GM12878 (cell line): Measurements from ENCODE around the gene ADAMTS19. TPM values are rescaled to one million over a fixed set of nuclear protein-coding genes. Genes with fewer than 3 reads are reported as not detected.

ENCODE experiments used
- ATAC-seq: fragments of 200-7000 bp; cut with Tn5 transposase; 3 replicates; pipeline ENCODE4 v1.9.1; 2020; ENCODE audit warnings: mild to moderate bottlenecking, moderate library complexity
- BruUV-seq: library from RNA; stranded (reverse); fragments of 400-500 nt; replicated peaks from 2 replicates; lab custom pipeline; 2021; lab: Mats Ljungman, UMichigan
- CTCF ChIA-PET: fragments of 300-600 bp; sonication (Branson Sonifier 250); formaldehyde crosslinking; extraction: SDS; loops from one replicate; lab custom pipeline; 2021; ENCODE audit warnings: inconsistent platforms; lab: Yijun Ruan, JAX
- POLR2A ChIA-PET: fragments of 350-600 bp; formaldehyde crosslinking; extraction: SDS; loops from one replicate; lab custom pipeline; 2021; ENCODE audit warnings: inconsistent platforms; lab: Charles Lee
- RAD21 ChIA-PET: fragments of 300-600 bp; sonication (Branson Sonifier 250); formaldehyde crosslinking; loops from one replicate; lab custom pipeline; 2023; ENCODE audit warnings: antibody characterized with exemption; ENCODE audit not compliant: unreplicated experiment; lab: Charles Lee
- SMC1A ChIA-PET: fragments of 300-600 bp; sonication (Branson Sonifier 250); formaldehyde crosslinking; loops from one replicate; lab custom pipeline; 2023; ENCODE audit not compliant: unreplicated experiment, uncharacterized antibody; lab: Charles Lee
- DNase-seq: peaks from one replicate; pipeline ENCODE4 v3.0.0-alpha.2; 2011; ENCODE audit warnings: low read depth, low spot score
- FAIRE-seq: peaks from 3 replicates; lab custom pipeline; 2011; peaks lifted over from hg19 to GRCh38; lab: Jason Lieb, UNC
- H2AFZ ChIP-seq: 2 replicates; pipeline ENCODE4 v1.6.0; 2011; ENCODE audit warnings: low read depth, low read length, control low read depth; ENCODE audit not compliant: control insufficient read depth
- H3K27ac ChIP-seq: 2 replicates; pipeline ENCODE4 v1.5.1; 2011; ENCODE audit warnings: control low read depth; ENCODE audit not compliant: control insufficient read depth, insufficient read depth
- H3K27me3 ChIP-seq, 2 experiments: replicated peaks in 1 of 2; 2 replicates each; pipeline versions ENCODE4 v1.6.0 to v1.6.1; 2011; ENCODE audit warnings: low read length in 1 of 2; ENCODE audit not compliant: control insufficient read depth in 2 of 2, insufficient read depth in 2 of 2
- H3K36me3 ChIP-seq, 2 experiments: 2 replicates each; pipeline ENCODE4 v1.5.1; 2011; ENCODE audit warnings: low read length in 1 of 2; ENCODE audit not compliant: control insufficient read depth in 2 of 2, insufficient read depth in 2 of 2
- H3K4me1 ChIP-seq: 2 replicates; pipeline ENCODE4 v1.6.1; 2011; ENCODE audit warnings: mild to moderate bottlenecking, low read length, moderate library complexity, mixed read lengths; ENCODE audit not compliant: control insufficient read depth, insufficient read depth
- H3K4me2 ChIP-seq: 2 replicates; pipeline ENCODE4 v1.6.0; 2011; ENCODE audit warnings: control low read depth; ENCODE audit not compliant: control insufficient read depth, insufficient read depth
- H3K4me3 ChIP-seq: fragments of 200-600 bp; sonication (generic); 2 replicates; pipeline ENCODE4 v1.5.1; 2016
- H3K79me2 ChIP-seq: 2 replicates; pipeline ENCODE4 v1.6.0; 2011; ENCODE audit warnings: low read length; ENCODE audit not compliant: control insufficient read depth, insufficient read depth
- H3K9ac ChIP-seq: 2 replicates; pipeline ENCODE4 v1.8.0; 2011; ENCODE audit warnings: low read length, control low read depth, mixed read lengths; ENCODE audit not compliant: control insufficient read depth, insufficient read depth
- H3K9me3 ChIP-seq: replicated peaks from 3 replicates; pipeline ENCODE4 v1.5.1; 2011; ENCODE audit warnings: mild to moderate bottlenecking, low read length; ENCODE audit not compliant: control insufficient read depth, insufficient read depth
- H4K20me1 ChIP-seq: 2 replicates; pipeline ENCODE4 v1.6.0; 2011; ENCODE audit not compliant: control insufficient read depth, insufficient read depth
- CREB1 ChIP-seq: IDR thresholded peaks from 2 replicates; pipeline ENCODE4 v1.6.1; 2012; ENCODE audit warnings: low read depth, mild to moderate bottlenecking, inconsistent platforms
- DPF2 ChIP-seq: fragments of 450-650 bp; IDR thresholded peaks from 2 replicates; pipeline ENCODE4 v1.6.1; 2017; ENCODE audit warnings: mild to moderate bottlenecking
- IKZF2 ChIP-seq, 2 experiments: fragments of 450-650 bp; IDR thresholded peaks; 2 replicates each; pipeline ENCODE4 v1.6.1; 2017; ENCODE audit warnings: mild to moderate bottlenecking in 2 of 2, moderate library complexity in 2 of 2
- JUNB ChIP-seq: IDR thresholded peaks from 2 replicates; pipeline ENCODE4 v1.6.1; 2016; ENCODE audit warnings: antibody characterized with exemption, mild to moderate bottlenecking
- NFIC ChIP-seq: IDR thresholded peaks from 2 replicates; pipeline ENCODE4 v1.6.1; 2012; ENCODE audit warnings: low read depth, mild to moderate bottlenecking, inconsistent platforms, low read length, moderate library complexity
- POLR2AphosphoS5 ChIP-seq: IDR thresholded peaks from 2 replicates; pipeline ENCODE4 v1.6.1; 2011; ENCODE audit warnings: mild to moderate bottlenecking, low read length, inconsistent platforms
- RB1 ChIP-seq: fragments of 450-650 bp; formaldehyde crosslinking; IDR thresholded peaks from 2 replicates; pipeline ENCODE4 v1.6.1; 2017; ENCODE audit warnings: mild to moderate bottlenecking, borderline replicate concordance
- SKIL ChIP-seq: fragments of 450-650 bp; IDR thresholded peaks from 2 replicates; pipeline ENCODE4 v1.6.1; 2017; ENCODE audit warnings: mild to moderate bottlenecking, low read depth, inconsistent platforms; ENCODE audit not compliant: poor library complexity, severe bottlenecking
- TARDBP ChIP-seq: IDR thresholded peaks from 2 replicates; pipeline ENCODE4 v1.6.1; 2016; ENCODE audit warnings: borderline replicate concordance
- TCF3 ChIP-seq: IDR thresholded peaks from 2 replicates; pipeline ENCODE4 v1.6.1; 2012; ENCODE audit warnings: low read depth, mild to moderate bottlenecking, low read length, borderline replicate concordance; ENCODE audit not compliant: insufficient read depth
- USF1 ChIP-seq: IDR thresholded peaks from 2 replicates; pipeline ENCODE4 v1.6.1; 2011; ENCODE audit warnings: borderline replicate concordance, low read depth, mild to moderate bottlenecking, moderate library complexity, mixed read lengths, low read length; ENCODE audit not compliant: insufficient read depth; ENCODE audit errors: extremely low read length
- ZBED1 ChIP-seq: IDR thresholded peaks from 2 replicates; pipeline ENCODE4 v1.6.1; 2016; ENCODE audit warnings: borderline replicate concordance
- ZNF622 ChIP-seq: fragments of 450-650 bp; IDR thresholded peaks from 2 replicates; pipeline ENCODE4 v1.6.1; 2017; ENCODE audit warnings: mild to moderate bottlenecking, inconsistent platforms
- in situ Hi-C: fragments of 300-500 bp; cut with MboI; formaldehyde crosslinking; loops from 9 replicates; pipeline ENCODE4 v1.14.3; 2018; ENCODE audit warnings: mixed read lengths
- intact Hi-C: fragments of 100-400 bp; cut with micrococcal nuclease; formaldehyde crosslinking; loops from one replicate; pipeline ENCODE4 v1.14.2; 2022; ENCODE audit not compliant: unreplicated experiment
- polyA plus RNA-seq, 11 experiments: library from polyadenylated mRNA; depleted of rRNA in 4 of 11; unstranded in 6 of 11; stranded (reverse) in 5 of 11; fragments of >200 nt; fragmentation: Nextera tagmentation in 4 of 11; fragmentation: Illumina TruSeq in 1 of 11; extraction: Ambion mirVana in 4 of 11; extraction: Trizol in 1 of 11; gene quantifications; 1 replicate in 1 of 11; 2 replicates in 10 of 11; pipeline versions ENCODE4 v1.2.1 to v1.2.3, GENCODE V29; 2011 to 2016; ENCODE audit warnings: inconsistent platforms in 2 of 11, missing spikeins in 2 of 11, low read depth in 1 of 11
- total RNA-seq, 4 experiments: library from RNA; depleted of rRNA in 3 of 4; stranded (reverse); fragments of >200 nt in 3 of 4; fragmentation: Illumina TruSeq in 1 of 4; extraction: Trizol in 1 of 4; gene quantifications; 2 replicates each; pipeline versions ENCODE4 v1.2.1 to v1.2.3, GENCODE V29; 2013 to 2021

Gene ADAMTS19
- total and polyA plus RNA-seq, 10 of the 15 experiments (the other 5 are each of a cell fraction or from before 2014, with no cell fraction given): not detected

- TF ChIP-seq ZBED1: no peak
- TF ChIP-seq TCF3: no peak
- no peak for TF ChIP-seq TARDBP
- no peak for TF ChIP-seq CREB1
- TF ChIP-seq ZNF622: no peak
- TF ChIP-seq USF1: no peak
- TF ChIP-seq JUNB: no peak
- no peak for TF ChIP-seq POLR2AphosphoS5
- no peak for TF ChIP-seq IKZF2 (IDR thresholded peaks at IDR 0.05)
- no peak for TF ChIP-seq RB1
- TF ChIP-seq DPF2: no peak
- no peak for TF ChIP-seq SKIL
- no peak for TF ChIP-seq NFIC
- FAIRE-seq (no peak), ATAC-seq (no peak), DNase-seq (no peak)
- SMC1A ChIA-PET: interaction anchor here (0.7 kb wide), 1 partner anchor 18 kb away, joined by 3 read pairs; no protein-coding TSS in a partner anchor
- Histone ChIP-seq H3K9ac (no peak overlapping the region), H3K4me3 (no peak overlapping the region), H3K9me3 (no peaks in the 10 kb centered on the region), H3K27me3 (no peaks in the 10 kb centered on the region), H2AFZ (no peak overlapping the region), H3K27ac (no peak overlapping the region), H3K4me1 (no peaks in the 10 kb centered on the region), H3K79me2 (no peaks in the 10 kb centered on the region), H3K36me3 (no peaks in the 10 kb centered on the region), H3K4me2 (no peak overlapping the region), H4K20me1 (no peaks in the 10 kb centered on the region)
- BruUV-seq: no TSS peak
- POLR2A ChIA-PET: no interaction called here
- in situ Hi-C loops: no loop called here
- CTCF ChIA-PET: no interaction called here
- intact Hi-C loops: no loop called here
- RAD21 ChIA-PET: no interaction called here
Observed at GRCh38 chr5:129717751-129718310, 257.7 kb downstream of the ADAMTS19 start.
